ENCODE data around the gene FBXL17.

DNA sequence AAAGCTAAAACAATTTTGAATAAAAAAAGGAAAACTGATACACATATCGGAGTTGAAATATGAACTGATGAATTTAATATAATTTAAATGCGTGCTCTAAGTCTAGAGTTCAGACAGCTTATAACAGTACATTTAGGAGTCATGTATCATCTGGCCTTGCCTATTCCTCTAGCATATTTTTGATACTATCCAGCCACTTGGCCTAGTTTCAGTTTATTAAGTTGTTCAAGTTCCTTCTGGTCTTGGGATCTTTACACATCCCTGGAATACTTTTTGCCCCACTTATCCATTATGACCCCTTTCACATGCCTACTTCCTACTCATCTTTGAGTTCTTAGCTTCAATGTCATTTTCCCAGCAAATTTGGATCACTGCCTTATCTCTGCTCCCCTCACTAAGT is 518.8 kb downstream of the FBXL17 start:
- TF ChIP-seq CTCF (IDR thresholded peaks at IDR 0.05) (no peak), ZFX (IDR thresholded peaks at IDR 0.05; ENCODE audit: borderline replicate concordance) (no peak)

Data from 22Rv1 (cell line).